HG03064 (cell line): ENCODE data around the gene SLC2A9.

Source experiments
- ATAC-seq: cut with Tn5 transposase; IDR thresholded peaks from one replicate; pipeline ENCODE4 v1.9.1; 2021; ENCODE audit warnings: low read depth; ENCODE audit not compliant: unreplicated experiment

Gene SLC2A9

GRCh38 chr4:9899306-9900055 is 121.8 kb downstream of the SLC2A9 start:
- no peak for ATAC-seq

GRCh38 chr4:9898596-9899305 is 122.5 kb downstream of the SLC2A9 start:
- ATAC-seq: no peak

GRCh38 chr4:9895333-9895705 is 126.0 kb downstream of the SLC2A9 start:
- ATAC-seq: no peak

- ATAC-seq: no peak
Observed at GRCh38 chr4:9894644-9895332, 126.5 kb downstream of the SLC2A9 start.

GRCh38 chr4:9893329-9894108 is 127.8 kb downstream of the SLC2A9 start:
- no peak for ATAC-seq

- ATAC-seq: no peak
Observed at GRCh38 chr4:9891740-9892139, 129.6 kb downstream of the SLC2A9 start.

- ATAC-seq: no peak
Observed at GRCh38 chr4:9891056-9891455, 130.2 kb downstream of the SLC2A9 start.

- ATAC-seq: no peak
Observed at GRCh38 chr4:9889306-9889705, 132.0 kb downstream of the SLC2A9 start.

GRCh38 chr4:9885958-9886357 is 135.3 kb downstream of the SLC2A9 start:
- no peak for ATAC-seq

GRCh38 chr4:9880406-9881197 is 140.7 kb downstream of the SLC2A9 start:
- no peak for ATAC-seq

GRCh38 chr4:9877123-9877522 is 144.2 kb downstream of the SLC2A9 start:
- ATAC-seq: no peak

GRCh38 chr4:9875516-9875915 is 145.8 kb downstream of the SLC2A9 start:
- ATAC-seq: no peak

- no peak for ATAC-seq
Observed at GRCh38 chr4:9874385-9874784, 146.9 kb downstream of the SLC2A9 start.

GRCh38 chr4:9870165-9870790 is 151.0 kb downstream of the SLC2A9 start:
- ATAC-seq: no peak

GRCh38 chr4:9867751-9868425 is 153.4 kb downstream of the SLC2A9 start:
- no peak for ATAC-seq

GRCh38 chr4:9866931-9867330 is 154.4 kb downstream of the SLC2A9 start:
- no peak for ATAC-seq

- ATAC-seq: no peak
Observed at GRCh38 chr4:9861561-9861960, 159.7 kb downstream of the SLC2A9 start.

GRCh38 chr4:9859810-9860209 is 161.5 kb downstream of the SLC2A9 start:
- no peak for ATAC-seq

- ATAC-seq: no peak
Observed at GRCh38 chr4:9849538-9849920, 171.8 kb downstream of the SLC2A9 start.
